GM10266 (cell line): ENCODE measurements around the gene PWWP2B.

Experiments
- DNase-seq: peaks from one replicate; pipeline ENCODE4 v3.0.0; 2012; ENCODE audit errors: extremely low spot score
- TF ChIP-seq, protein P1 (sequence below): IDR thresholded peaks from 2 replicates; pipeline ENCODE4 v1.5.1; 2012; ENCODE audit warnings: mild to moderate bottlenecking, low read depth; ENCODE audit not compliant: control insufficient read depth, insufficient read depth; ENCODE audit errors: missing control alignments

Gene PWWP2B

DNA sequence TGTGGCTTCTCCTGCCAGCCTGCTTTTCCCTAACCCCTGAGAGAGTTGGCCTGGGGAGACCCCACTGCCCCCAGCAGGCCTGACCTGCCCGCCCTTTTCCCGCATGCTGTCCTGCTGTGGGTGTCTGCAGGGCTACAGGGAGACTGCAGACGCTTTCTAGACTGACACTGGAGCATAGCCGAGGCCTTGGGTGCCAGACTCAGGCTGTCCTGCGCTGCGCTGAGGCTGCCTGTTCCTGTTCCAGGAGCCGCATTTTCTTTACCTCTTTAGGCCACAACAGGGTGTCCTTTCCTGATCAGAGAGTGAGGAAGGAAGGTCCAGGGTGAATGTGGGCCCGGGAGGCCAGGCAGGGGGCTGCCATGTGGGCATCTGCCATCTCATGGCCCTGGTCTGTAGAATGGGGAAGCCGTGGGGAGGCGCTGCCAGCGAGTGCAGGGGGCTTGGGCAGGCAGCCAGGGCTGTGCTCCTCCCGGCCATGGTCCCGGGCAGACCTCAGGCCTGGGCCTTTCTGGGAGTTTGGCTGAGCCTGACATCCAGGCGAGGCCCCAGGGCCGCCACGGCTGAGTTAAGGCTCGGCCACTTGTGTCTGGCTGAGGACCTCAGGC is 3.6 kb downstream of the PWWP2B start:
- DNase-seq, result no peak
- TF ChIP-seq, protein P1, sequence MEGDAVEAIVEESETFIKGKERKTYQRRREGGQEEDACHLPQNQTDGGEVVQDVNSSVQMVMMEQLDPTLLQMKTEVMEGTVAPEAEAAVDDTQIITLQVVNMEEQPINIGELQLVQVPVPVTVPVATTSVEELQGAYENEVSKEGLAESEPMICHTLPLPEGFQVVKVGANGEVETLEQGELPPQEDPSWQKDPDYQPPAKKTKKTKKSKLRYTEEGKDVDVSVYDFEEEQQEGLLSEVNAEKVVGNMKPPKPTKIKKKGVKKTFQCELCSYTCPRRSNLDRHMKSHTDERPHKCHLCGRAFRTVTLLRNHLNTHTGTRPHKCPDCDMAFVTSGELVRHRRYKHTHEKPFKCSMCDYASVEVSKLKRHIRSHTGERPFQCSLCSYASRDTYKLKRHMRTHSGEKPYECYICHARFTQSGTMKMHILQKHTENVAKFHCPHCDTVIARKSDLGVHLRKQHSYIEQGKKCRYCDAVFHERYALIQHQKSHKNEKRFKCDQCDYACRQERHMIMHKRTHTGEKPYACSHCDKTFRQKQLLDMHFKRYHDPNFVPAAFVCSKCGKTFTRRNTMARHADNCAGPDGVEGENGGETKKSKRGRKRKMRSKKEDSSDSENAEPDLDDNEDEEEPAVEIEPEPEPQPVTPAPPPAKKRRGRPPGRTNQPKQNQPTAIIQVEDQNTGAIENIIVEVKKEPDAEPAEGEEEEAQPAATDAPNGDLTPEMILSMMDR, result no peak

DNA sequence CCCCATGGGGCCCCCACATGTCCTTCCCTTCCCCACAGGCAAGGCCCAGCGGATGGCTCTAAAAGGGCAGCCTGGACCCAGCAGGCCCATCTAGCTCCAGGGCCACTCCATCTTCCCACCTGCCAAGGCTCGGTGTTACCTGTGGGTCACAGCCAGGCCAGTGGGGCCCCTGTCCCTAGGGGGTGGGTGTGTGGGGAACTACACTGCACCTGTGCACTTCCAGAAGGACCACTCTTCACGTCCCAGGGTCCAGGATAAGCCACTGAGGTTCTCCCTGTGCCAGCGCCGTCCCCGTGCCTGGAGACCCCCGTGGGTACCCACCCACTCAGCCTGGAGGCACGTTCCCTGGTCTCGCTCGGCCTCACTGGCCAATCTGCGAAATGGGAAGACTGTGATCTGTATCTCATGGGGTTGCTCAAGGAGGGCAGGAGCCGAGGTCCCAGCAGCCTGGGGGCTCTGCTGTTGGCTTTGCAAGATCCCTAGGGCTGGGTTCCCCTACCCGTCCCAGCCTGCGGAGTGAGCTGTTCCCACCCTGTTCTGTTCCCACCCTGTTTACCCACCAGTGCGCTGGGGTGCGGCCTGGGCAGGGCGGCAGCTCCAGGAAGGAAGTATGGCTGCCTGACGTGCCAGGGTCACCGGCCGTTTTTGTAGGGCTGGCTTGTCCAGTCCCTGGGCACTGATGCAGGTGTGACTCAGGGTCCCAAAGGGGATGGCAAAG is 4.6 kb downstream of the PWWP2B start:
- TF ChIP-seq, protein P1, result no peak
- no peak for DNase-seq

DNA sequence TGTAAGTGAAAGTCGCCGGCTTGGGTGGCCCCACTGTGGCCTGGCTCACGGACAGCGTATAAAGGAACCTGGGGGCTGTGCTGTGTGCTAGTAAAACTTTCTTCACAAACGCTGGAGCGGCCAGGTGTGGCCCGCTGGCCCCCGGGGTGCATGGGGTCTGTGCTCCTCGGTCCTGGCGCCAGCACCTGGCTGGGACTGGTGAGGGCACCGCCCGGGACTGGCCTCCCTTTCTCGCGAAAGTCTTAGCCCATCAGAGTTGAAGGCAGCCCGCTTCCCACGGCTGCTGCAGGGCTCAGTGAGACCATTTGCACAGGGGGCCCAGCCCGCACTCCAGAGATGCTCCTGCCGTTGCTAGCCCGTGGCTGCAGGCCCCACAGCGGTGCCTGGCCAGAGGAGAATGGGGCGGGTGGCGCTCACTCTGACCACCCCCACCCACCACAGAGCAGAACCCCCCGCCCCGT is 5.8 kb downstream of the PWWP2B start:
- no peak for DNase-seq
- TF ChIP-seq, protein P1, result no peak

DNA sequence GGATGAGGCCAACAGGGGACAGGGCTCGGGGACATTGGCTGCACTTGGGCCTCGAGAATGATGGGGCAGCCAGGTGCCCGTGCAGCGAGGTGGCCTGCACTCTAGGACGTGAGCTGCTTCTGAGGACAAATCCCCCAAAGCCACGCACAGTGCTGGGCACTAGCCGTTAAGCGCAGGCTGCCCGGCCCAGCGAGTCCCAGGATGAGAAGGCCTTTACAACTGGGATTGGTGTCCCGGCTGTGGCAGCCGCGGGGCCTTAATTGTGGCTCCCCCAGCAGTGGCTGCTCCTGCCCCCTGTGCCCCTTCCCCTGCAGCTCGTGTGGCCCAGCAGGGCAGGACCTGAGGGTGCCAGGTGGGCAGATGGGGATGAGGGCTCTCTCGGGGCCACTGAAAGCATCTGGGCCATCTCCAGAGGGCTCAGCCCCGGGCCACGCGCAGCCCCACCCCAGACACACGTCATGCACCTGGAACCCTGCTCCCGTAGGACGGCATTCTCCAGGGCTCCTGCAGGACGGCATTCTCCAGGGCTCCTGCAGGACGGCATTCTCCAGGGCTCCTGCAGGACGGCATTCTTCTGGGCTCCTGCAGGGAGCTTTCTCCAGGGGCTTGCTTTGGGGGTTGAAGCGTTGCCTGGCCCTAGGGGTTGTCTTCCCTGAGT is 6.6 kb downstream of the PWWP2B start:
- TF ChIP-seq, protein P1, result no peak
- no peak for DNase-seq

DNA sequence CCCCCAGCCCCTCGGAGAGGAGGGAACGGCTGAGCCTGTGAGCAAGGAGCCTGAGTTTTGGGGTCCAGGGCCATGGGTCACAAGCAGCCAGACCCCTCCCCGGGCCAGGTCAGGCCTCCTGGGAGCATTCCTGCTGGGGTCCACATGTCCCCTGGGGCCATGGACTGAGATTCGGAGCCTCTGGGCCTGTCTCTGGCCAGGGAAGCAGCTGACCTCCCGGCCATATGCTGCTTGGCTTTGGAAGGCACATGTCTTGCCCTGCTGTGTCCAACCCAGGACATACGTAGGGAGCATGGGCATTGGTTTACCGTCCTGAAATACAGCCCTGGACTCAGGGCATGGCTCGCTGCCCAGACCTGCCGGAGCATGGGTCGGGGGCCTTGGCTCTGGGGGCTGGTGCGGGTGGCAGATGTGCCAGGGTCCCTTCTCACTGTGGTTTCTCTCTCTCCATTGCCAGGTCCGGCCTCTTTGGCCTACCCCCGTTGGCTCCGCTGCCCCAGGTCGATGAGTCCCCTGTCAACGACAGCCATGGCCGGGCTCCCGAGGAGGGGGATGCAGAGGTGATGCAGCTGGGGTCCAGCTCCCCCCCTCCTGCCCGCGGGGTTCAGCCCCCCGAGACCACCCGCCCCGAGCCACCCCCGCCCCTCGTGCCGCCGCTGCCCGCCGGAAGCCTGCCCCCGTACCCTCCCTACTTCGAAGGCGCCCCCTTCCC is 7.3 kb downstream of the PWWP2B start:
- TF ChIP-seq, protein P1, result no peak
- no peak for DNase-seq

DNA sequence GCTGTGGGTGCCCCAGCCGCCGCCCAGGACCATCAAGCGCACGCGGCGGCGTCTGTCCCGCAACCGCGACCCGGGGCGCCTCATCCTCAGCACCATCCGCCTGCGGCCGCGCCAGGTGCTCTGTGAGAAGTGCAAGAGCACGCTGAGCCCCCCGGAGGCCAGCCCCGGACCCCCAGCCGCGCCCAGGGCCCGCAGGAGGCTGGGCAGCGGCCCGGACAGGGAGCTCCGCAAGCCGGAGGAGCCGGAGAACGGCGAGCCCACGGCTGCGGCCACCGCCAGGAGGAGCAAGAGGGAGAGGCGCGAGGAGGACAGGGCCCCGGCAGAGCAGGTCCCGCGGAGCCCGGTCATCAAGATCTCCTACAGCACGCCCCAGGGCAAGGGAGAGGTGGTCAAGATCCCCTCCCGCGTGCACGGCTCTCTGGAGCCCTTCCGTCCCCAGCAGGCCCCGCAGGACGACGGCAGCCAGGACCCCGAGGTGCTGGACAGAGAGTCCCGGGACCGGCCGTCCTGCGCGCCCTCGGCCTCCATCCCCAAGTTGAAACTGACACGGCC is 8.0 kb downstream of the PWWP2B start:
- DNase-seq, result no peak
- TF ChIP-seq, protein P1, result no peak
